ENCODE data around the gene MTREX.
"Not testable (repeated sequence)": the region's sequence is repeated elsewhere in the genome, so short reads cannot be mapped to it uniquely, and the experiment has no call there.

The MTREX gene

DNA sequence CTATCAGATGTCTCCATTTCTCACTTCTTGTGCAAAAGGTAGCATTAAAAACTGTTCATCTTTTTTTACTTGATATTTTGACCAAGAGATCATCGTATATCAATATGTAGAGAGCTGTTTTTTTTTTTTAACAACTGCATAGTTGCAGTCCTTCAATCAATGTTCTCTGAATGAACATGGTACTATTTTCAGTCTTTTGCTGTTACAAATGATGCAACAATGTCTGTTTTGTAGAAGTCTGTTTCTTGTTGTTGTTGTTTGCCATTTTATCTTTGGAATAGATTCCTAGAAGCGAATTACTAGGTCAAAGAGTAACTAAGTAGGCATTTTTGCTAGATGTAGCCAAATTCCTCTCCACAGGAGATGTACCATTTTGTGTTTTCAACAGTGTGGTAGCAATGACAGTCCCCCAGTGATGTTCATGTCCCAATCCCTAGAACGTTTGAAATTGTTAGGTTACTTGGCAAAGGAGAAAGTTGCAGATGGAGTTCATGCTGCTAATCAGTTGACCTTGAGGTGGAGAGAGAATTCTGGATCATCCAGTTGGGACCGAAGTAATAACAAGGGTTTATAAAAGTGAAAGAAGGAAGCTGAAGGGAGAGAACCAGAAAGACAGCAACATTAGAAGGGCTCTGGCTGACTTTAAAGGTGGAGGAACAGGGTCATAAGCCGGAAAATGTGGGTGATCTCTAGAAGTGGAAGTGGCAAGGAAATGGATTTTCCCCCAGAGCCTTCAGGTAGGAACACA is 6.3 kb downstream of the MTREX start:
- H3K9ac ChIP-seq (ENCODE audit: low read depth, low read length) = no peak overlapping the region
- no peaks in the 10 kb centered on the region for H3K9me3 ChIP-seq (ENCODE audit: control insufficient read depth, insufficient read depth, low read length)
- H3K4me1 ChIP-seq (ENCODE audit: insufficient read depth, low read length) = no peaks in the 10 kb centered on the region; the same call in 1 of the 2 replicates
- no peaks in the 10 kb centered on the region for H3K36me3 ChIP-seq (ENCODE audit: insufficient read depth, low read length)

DNA sequence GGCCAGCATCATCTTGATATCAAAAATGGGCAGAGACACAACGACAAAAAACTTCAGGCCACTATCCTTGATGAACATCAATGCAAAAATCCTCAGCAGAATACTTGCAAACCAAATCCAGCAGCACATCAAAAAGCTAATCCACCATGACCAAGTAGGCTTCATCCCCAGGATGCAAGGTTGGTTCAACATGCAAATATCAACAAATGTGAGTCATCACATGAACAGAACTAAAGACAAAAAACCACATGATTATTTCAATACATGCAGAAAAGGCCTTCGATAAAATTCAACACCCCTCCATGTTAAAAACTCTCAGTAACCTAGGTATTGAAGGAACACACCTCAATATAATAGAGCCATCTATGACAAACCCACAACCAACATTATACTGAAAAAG is 8.5 kb downstream of the MTREX start:
- no peaks in the 10 kb centered on the region for H3K9me3 ChIP-seq (ENCODE audit: control insufficient read depth, insufficient read depth, low read length)

DNA sequence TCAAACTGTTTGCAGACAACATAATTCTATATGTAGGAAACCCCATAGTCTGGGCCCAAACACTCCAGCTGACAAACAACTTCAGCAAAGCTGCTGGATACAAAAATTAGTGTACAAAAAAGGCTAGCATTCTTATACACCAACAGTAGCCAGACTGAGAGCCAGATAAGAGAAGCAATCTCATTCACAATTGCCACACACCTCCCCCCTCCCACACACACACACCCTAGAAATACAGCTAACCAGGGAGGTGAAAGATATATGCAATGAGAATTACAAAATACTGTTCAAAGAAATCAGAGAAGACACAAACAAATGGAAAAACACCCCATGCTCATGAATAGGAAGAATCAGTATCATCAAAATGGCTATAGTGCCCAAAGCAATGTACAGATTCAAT is 9.0 kb downstream of the MTREX start:
- no peaks in the 10 kb centered on the region for H3K36me3 ChIP-seq (ENCODE audit: insufficient read depth, low read length)
- H3K9me3 ChIP-seq (ENCODE audit: control insufficient read depth, insufficient read depth, low read length) = no peaks in the 10 kb centered on the region
- H3K4me1 ChIP-seq (ENCODE audit: insufficient read depth, low read length) = no peaks in the 10 kb centered on the region
- H3K9ac ChIP-seq (ENCODE audit: low read depth, low read length) = no peak overlapping the region

More for the DNA sequence above, 8.5 kb downstream of the MTREX start:
- Histone ChIP-seq H3K36me3 (ENCODE audit: insufficient read depth, low read length) (no peaks in the 10 kb centered on the region), H3K9ac (ENCODE audit: low read depth, low read length) (no peak overlapping the region), H3K4me1 (ENCODE audit: insufficient read depth, low read length) (no peaks in the 10 kb centered on the region)

DNA sequence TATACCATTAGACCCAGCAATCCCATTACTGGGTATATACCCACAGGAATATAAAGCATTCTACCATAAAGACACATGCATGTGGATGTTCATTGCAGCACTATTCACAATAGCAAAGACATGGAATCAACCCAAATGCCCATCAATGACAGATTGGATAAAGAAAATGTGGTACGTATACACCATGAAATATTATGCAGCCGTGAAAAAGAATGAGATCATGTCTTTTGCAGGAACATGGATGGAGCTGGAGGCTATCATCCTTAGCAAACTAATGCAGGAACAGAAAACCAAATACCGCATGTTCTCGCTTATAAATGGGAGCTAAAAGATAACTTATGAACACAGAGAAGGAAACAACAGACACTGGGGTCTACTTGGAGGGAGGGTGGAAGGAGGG is 10.4 kb downstream of the MTREX start:
- not testable (repeated sequence) for H3K36me3 ChIP-seq (ENCODE audit: insufficient read depth, low read length); H3K4me1 ChIP-seq (ENCODE audit: insufficient read depth, low read length); H3K9me3 ChIP-seq (ENCODE audit: control insufficient read depth, insufficient read depth, low read length); H3K9ac ChIP-seq (ENCODE audit: low read depth, low read length)

DNA sequence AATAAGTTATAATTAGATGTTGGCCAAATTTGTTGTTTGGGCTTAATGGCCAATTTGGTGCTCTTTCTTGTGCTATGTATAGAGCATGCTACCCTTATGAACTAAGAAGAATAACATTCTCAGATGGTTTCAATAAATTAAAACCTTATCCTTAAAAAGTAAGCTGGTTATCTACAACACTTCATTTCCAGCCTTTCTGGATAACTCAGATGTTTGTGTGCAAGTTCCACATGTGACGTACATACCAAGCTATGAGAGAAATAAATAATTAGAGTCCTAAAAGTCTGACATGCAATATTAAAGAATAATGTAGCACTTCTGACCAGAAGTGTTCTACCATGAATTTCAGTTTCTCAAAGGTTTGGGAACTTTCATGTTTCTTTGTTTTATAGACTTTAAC is 11.7 kb downstream of the MTREX start:
- Histone ChIP-seq H3K4me1 (ENCODE audit: insufficient read depth, low read length) (no peaks in the 10 kb centered on the region), H3K36me3 (ENCODE audit: insufficient read depth, low read length) (no peaks in the 10 kb centered on the region; the same call in 1 of the 2 replicates), H3K9ac (ENCODE audit: low read depth, low read length) (no peak overlapping the region), H3K9me3 (ENCODE audit: control insufficient read depth, insufficient read depth, low read length) (no peaks in the 10 kb centered on the region)

DNA sequence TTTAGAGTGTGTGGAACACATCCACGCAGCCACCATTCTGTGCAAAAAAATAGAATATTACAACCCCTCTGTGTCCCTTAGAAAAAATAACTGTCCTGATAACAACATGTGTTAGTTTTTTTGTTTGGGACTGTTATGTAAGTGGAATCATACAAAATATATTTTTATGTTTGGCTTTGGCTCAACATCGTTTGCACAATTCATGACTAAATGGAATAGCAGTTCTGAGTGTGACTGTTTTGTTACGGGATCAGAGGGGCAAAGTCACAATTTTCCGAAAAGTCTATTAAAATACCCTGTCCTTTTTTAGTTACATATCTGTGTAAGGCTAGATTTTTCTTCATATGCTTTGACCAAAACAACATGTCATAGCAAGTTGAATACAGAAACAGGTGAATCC is 12.8 kb downstream of the MTREX start:
- no peaks in the 10 kb centered on the region; the same call in 1 of the 2 replicates for H3K36me3 ChIP-seq (ENCODE audit: insufficient read depth, low read length)
- no peaks in the 10 kb centered on the region for H3K4me1 ChIP-seq (ENCODE audit: insufficient read depth, low read length)
- no peaks in the 10 kb centered on the region for H3K9me3 ChIP-seq (ENCODE audit: control insufficient read depth, insufficient read depth, low read length)
- no peak overlapping the region for H3K9ac ChIP-seq (ENCODE audit: low read depth, low read length)

DNA sequence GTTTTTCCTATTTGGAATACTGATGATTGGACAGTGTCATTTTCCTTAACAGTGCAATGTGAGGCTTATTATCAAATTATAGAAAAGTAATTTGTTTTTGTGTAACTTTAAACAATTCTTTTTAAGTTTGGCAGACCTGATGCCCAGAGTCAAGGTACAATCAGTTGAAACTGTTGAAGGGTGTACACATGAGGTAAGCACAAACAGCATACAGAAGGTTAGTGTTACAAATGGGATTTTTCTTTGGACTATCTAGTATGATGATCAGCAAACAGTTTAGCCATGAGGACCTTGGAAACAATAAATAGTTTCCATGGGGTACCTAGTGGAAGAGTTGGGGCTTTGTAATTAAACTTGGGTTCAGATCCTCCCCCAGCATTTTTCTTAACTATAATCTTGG is 16.2 kb downstream of the MTREX start:
- Histone ChIP-seq H3K4me1 (ENCODE audit: insufficient read depth, low read length) (no peaks in the 10 kb centered on the region), H3K9me3 (ENCODE audit: control insufficient read depth, insufficient read depth, low read length) (no peaks in the 10 kb centered on the region), H3K36me3 (ENCODE audit: insufficient read depth, low read length) (no peaks in the 10 kb centered on the region; the same call in none of the 2 replicates), H3K9ac (ENCODE audit: low read depth, low read length) (no peak overlapping the region)

DNA sequence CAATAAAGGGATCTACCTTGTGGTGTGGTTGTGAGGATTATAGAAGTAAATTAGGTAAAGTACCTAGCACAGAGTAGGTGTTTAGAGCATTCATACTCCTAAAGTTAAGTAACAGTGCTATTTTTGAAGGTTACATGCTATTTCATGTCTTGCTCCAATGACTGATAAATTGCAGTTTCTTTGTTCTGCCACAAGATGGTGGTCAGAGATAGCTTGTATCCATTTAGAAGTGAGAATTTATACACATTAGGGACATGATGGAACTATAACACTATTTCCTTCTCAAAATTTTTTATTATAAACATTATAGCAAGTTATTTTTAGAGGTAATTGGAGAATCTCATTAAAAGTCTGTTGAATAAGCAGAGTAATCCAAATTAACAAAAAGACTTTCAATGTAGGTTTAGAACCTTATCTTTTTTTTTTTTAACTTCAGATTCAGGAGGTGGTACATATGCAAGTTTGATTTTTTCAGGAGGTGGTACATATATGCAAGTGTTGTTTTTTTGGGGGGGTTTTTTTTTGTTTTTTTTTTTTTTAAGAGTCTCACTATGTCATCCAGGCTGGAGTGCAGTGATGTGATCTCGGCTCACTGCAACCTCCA is 17.1 kb downstream of the MTREX start:
- no peak overlapping the region for H3K9ac ChIP-seq (ENCODE audit: low read depth, low read length)
- no peaks in the 10 kb centered on the region for H3K9me3 ChIP-seq (ENCODE audit: control insufficient read depth, insufficient read depth, low read length)
- H3K4me1 ChIP-seq (ENCODE audit: insufficient read depth, low read length) = no peaks in the 10 kb centered on the region
- no peaks in the 10 kb centered on the region; the same call in none of the 2 replicates for H3K36me3 ChIP-seq (ENCODE audit: insufficient read depth, low read length)

DNA sequence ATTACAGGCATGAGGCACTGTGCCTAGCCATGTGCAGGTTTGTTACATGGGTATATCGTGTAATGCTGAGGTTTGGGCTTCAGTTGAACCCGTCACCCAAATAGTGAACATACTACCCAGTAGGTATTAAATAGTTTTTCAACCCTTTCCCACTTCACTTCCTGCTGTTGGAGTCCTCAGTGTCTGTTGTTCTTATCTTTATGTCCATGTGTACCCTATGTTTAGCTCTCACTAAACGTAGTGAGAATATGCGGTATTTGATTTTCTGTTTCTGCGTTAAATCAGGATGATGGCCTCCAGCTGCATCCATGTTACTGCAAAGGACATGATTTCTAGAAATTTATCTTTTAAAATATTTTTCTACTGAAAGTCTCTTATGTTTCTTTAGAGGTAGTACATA is 17.8 kb downstream of the MTREX start:
- Histone ChIP-seq H3K36me3 (ENCODE audit: insufficient read depth, low read length) (no peaks in the 10 kb centered on the region; the same call in none of the 2 replicates), H3K4me1 (ENCODE audit: insufficient read depth, low read length) (no peaks in the 10 kb centered on the region), H3K9me3 (ENCODE audit: control insufficient read depth, insufficient read depth, low read length) (no peaks in the 10 kb centered on the region), H3K9ac (ENCODE audit: low read depth, low read length) (no peak overlapping the region)

DNA sequence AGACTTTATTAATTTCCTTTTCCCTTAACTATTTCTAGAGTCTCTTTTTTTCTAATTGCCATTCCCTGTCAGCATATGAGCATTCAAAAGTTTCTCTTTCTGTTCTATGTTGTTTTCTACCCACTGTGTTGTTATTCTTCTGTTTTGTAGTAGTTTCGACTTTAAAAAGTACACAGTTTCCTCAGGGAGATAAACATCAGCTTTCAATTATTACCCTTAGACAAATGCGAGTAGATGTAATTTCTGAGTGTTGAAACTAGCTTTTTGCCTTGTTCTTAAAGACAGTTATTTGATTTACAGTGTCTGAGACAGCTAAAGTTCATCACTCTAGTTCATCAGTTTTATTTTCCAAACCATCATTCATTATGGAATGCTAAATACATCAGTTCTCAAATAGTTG is 19.5 kb downstream of the MTREX start:
- Histone ChIP-seq H3K36me3 (ENCODE audit: insufficient read depth, low read length) (no peaks in the 10 kb centered on the region; the same call in none of the 2 replicates), H3K9me3 (ENCODE audit: control insufficient read depth, insufficient read depth, low read length) (no peaks in the 10 kb centered on the region), H3K9ac (ENCODE audit: low read depth, low read length) (no peak overlapping the region)

DNA sequence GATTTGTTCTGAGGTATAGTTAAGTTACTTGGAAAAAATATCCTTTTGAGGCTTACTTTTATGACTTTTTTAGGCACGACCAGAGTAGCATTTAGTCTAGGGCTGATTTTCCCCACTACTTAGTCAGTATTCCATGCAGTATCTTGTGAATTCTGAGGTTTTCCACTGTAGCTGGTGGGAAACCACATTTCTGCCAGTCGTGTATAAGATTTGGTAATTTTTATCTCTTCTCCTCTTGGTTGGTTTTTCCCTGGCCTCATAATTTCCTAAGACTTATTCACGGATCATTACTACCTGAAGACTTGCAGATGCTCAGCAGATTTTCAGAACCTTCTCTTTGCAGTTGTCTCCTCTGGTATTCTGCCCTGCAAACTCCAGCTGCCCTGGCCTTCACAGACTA is 23.5 kb downstream of the MTREX start:
- Histone ChIP-seq H3K36me3 (ENCODE audit: insufficient read depth, low read length) (no peaks in the 10 kb centered on the region; the same call in 1 of the 2 replicates), H3K4me1 (ENCODE audit: insufficient read depth, low read length) (no peaks in the 10 kb centered on the region), H3K9me3 (ENCODE audit: control insufficient read depth, insufficient read depth, low read length) (no peaks in the 10 kb centered on the region), H3K9ac (ENCODE audit: low read depth, low read length) (no peak overlapping the region)

More for the DNA sequence above, 19.5 kb downstream of the MTREX start:
- H3K4me1 ChIP-seq (ENCODE audit: insufficient read depth, low read length) = no peaks in the 10 kb centered on the region

DNA sequence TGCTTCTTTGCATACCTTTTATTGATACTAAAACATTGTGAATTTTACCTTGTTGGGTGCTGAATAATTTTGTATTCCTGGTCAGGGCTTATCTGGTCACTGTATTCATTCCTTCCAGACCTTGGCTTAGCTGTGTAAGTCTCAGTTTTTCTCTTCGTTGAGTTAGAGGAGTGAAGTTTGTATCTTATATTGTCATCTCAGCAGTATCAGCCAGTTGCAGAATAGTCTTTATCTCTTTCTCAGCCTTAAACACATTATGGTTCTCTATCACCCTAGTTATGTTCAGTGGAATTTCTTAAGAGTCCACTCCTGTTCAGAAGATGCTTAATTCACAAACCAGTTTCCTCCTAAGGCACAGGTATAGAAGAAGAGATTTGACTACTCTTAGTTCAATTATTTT is 25.2 kb downstream of the MTREX start:
- Histone ChIP-seq H3K9me3 (ENCODE audit: control insufficient read depth, insufficient read depth, low read length) (no peaks in the 10 kb centered on the region), H3K9ac (ENCODE audit: low read depth, low read length) (no peak overlapping the region), H3K36me3 (ENCODE audit: insufficient read depth, low read length) (no peaks in the 10 kb centered on the region; the same call in 1 of the 2 replicates), H3K4me1 (ENCODE audit: insufficient read depth, low read length) (no peaks in the 10 kb centered on the region)

DNA sequence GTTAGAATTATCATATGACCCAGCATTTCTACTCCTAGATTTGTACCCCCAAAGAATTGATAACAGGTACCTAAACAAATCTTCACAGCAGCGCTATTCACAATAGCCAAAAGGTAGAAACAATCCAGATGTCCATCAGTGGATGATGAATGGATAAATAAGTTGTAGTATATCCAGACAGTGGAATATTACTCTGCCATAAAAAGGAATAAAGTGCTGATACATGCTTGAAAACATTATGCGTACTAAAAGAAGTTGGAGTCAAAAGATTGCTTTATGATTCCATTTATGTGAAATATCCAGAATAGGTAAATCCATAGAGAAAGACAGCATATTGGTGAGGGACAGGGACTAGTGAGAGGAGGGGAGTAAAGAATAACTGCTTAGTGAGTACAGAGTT is 26.0 kb downstream of the MTREX start:
- H3K9me3 ChIP-seq (ENCODE audit: control insufficient read depth, insufficient read depth, low read length) = no peaks in the 10 kb centered on the region
- H3K36me3 ChIP-seq (ENCODE audit: insufficient read depth, low read length) = no peaks in the 10 kb centered on the region; the same call in 1 of the 2 replicates
- no peak overlapping the region for H3K9ac ChIP-seq (ENCODE audit: low read depth, low read length)
- H3K4me1 ChIP-seq (ENCODE audit: insufficient read depth, low read length) = no peaks in the 10 kb centered on the region

DNA sequence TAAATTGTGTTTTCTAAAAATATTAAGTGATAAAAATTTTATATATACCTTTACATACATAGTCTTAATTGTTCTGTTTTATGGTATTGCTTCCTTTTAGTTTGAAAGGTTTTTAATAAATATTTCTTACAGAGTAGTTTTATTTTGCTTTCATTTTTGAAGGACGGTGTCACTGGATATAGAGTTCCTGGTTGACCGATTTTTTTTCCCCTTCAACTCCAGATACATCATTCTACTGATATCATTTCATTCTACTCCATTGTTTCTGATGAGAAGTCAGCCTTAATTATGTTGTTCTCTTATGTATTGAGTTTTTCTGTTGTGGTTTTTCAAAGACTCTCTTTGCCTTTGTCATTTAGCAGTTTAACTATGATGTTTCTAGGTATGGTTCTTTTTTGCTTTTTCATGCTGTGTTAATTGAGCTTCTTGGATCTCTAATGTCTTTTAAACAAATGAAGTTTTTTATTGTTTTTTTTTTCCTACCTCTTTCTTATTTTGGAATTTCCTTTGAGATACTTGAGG is 30.4 kb downstream of the MTREX start:
- Histone ChIP-seq H3K4me1 (ENCODE audit: insufficient read depth, low read length) (no peaks in the 10 kb centered on the region), H3K9ac (ENCODE audit: low read depth, low read length) (no peak overlapping the region), H3K36me3 (ENCODE audit: insufficient read depth, low read length) (peaks cover 2% of the 10 kb centered on the region)

DNA sequence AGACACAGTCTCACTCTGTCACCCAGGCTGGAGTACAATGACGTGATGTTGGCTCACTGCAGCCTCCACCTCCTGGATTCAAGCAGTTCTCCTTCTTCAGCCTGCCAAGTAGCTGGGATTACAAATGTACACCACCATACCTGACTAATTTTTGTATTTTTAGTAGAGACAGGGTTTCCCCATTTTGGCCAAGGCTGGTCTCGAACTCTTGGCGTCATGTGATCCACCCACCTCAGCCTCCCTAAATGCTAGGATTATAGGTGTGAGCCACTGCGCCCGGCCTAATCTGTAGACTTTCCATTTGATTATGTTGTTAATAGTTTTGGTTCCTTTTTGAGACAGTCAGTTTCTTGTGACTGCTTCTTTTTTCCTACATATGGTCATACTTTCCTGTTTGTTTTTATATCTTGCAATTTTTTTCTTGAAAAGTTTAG is 31.0 kb downstream of the MTREX start:
- Histone ChIP-seq H3K36me3 (ENCODE audit: insufficient read depth, low read length) (peaks cover 2% of the 10 kb centered on the region), H3K9ac (ENCODE audit: low read depth, low read length) (no peak overlapping the region), H3K4me1 (ENCODE audit: insufficient read depth, low read length) (no peaks in the 10 kb centered on the region)

More for the DNA sequence above, 30.4 kb downstream of the MTREX start:
- no peaks in the 10 kb centered on the region for H3K9me3 ChIP-seq (ENCODE audit: control insufficient read depth, insufficient read depth, low read length)

More for the DNA sequence above, 31.0 kb downstream of the MTREX start:
- H3K9me3 ChIP-seq (ENCODE audit: control insufficient read depth, insufficient read depth, low read length) = no peaks in the 10 kb centered on the region

All from ES-I3 (cell line).